Measurements from ENCODE around the gene F2R.

DNA sequence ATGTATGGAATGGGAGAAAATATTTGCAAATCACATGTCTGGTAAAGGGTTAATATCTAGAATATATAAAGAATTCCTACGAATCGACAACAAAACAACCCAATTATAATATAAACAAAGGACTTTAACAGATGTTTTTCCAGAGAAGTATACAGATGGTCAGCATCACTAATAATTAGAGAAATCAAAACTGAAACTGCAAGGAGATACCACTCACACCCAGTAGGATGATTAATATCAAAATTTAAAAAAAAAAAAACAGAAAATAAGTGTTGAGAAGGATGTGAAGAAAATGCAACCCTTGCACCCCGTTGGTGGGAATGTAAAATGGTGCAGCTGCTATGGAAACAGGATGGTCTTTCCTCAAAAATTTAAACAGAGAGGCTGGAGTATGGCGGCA is 34.6 kb upstream of the F2R start:
- no peak for TF ChIP-seq ZC3H10 (CRISPR knock-in tag; IDR thresholded peaks at IDR 0.05)
- TF ChIP-seq ZNF8 (CRISPR knock-in tag; IDR thresholded peaks at IDR 0.05), result no peak
- no peak for TF ChIP-seq TSHZ2 (CRISPR knock-in tag; IDR thresholded peaks at IDR 0.05)
- TF ChIP-seq ESRRG (CRISPR knock-in tag; IDR thresholded peaks at IDR 0.05), result no peak
- no peak for TF ChIP-seq TCF4 (CRISPR knock-in tag; IDR thresholded peaks at IDR 0.05; ENCODE audit: borderline replicate concordance)
- TF ChIP-seq, protein P1, sequence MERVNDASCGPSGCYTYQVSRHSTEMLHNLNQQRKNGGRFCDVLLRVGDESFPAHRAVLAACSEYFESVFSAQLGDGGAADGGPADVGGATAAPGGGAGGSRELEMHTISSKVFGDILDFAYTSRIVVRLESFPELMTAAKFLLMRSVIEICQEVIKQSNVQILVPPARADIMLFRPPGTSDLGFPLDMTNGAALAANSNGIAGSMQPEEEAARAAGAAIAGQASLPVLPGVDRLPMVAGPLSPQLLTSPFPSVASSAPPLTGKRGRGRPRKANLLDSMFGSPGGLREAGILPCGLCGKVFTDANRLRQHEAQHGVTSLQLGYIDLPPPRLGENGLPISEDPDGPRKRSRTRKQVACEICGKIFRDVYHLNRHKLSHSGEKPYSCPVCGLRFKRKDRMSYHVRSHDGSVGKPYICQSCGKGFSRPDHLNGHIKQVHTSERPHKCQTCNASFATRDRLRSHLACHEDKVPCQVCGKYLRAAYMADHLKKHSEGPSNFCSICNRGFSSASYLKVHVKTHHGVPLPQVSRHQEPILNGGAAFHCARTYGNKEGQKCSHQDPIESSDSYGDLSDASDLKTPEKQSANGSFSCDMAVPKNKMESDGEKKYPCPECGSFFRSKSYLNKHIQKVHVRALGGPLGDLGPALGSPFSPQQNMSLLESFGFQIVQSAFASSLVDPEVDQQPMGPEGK (CRISPR knock-in tag; IDR thresholded peaks at IDR 0.05; ENCODE audit: borderline replicate concordance), result no peak
- TF ChIP-seq ZNF70 (CRISPR knock-in tag; IDR thresholded peaks at IDR 0.05), result no peak
- TF ChIP-seq GLIS3 (CRISPR knock-in tag; IDR thresholded peaks at IDR 0.05), result no peak
- TF ChIP-seq CSRNP3 (CRISPR knock-in tag; IDR thresholded peaks at IDR 0.05), result no peak
- no peak for TF ChIP-seq BACH2 (CRISPR knock-in tag; IDR thresholded peaks at IDR 0.05; ENCODE audit: borderline replicate concordance)
- no peak for TF ChIP-seq RARB (CRISPR knock-in tag; IDR thresholded peaks at IDR 0.05)

Data from SK-N-SH treated with all-trans-retinoic acid at 6 μM for 48 hours (cell line).